A673 (cell line): ENCODE data around the gene FOXC2.

Source experiments
- EZH2 ChIP-seq: fragments of 200-600 bp; sonication (generic); IDR thresholded peaks from 2 replicates; pipeline ENCODE4 v1.6.1; 2017; ENCODE audit warnings: borderline replicate concordance, low read depth, mild to moderate bottlenecking, mixed read lengths, antibody characterized with exemption, low read length; ENCODE audit not compliant: poor library complexity, severe bottlenecking
- TF ChIP-seq, protein P1 (sequence below): fragments of 300-800, 200-600 bp; sonication (generic); conservative IDR thresholded peaks from 2 replicates; pipeline ENCODE4 v1.5.1; 2017; ENCODE audit warnings: low read depth, mild to moderate bottlenecking, antibody characterized with exemption, low read length, moderate library complexity, mixed read lengths

DNA sequence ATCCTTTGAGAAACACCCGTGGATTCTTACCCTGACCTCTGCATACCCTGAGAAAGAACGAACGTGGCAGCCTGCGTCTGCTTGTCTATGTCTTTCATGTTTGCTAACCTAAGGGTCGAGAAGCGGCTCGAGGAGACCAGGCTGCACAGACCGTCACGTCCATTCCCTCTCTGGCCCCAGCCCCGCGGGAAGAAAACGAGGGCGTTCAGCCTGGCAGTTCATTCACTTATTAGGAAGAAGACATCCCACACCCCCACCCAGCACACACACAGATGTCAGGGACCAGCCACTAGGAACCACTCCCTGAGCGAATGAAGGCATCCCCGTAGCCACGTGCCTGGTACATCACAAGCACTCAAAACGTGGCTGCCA lies 10.9 kb upstream of the FOXC2 start:
- TF ChIP-seq, protein P1, sequence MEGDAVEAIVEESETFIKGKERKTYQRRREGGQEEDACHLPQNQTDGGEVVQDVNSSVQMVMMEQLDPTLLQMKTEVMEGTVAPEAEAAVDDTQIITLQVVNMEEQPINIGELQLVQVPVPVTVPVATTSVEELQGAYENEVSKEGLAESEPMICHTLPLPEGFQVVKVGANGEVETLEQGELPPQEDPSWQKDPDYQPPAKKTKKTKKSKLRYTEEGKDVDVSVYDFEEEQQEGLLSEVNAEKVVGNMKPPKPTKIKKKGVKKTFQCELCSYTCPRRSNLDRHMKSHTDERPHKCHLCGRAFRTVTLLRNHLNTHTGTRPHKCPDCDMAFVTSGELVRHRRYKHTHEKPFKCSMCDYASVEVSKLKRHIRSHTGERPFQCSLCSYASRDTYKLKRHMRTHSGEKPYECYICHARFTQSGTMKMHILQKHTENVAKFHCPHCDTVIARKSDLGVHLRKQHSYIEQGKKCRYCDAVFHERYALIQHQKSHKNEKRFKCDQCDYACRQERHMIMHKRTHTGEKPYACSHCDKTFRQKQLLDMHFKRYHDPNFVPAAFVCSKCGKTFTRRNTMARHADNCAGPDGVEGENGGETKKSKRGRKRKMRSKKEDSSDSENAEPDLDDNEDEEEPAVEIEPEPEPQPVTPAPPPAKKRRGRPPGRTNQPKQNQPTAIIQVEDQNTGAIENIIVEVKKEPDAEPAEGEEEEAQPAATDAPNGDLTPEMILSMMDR: no peak
- TF ChIP-seq EZH2: no peak
